Testis (tissue), 2 donors: ENCODE measurements around the gene ZNF428.

ENCODE experiments used
- POLR2A ChIP-seq: fragments of 450-650 bp; IDR thresholded peaks from one replicate; pipeline ENCODE4 v1.6.1; 2017; ENCODE audit warnings: antibody characterized with exemption, mild to moderate bottlenecking, moderate library complexity
- TF ChIP-seq, protein P1 (sequence below), 3 experiments: fragments of 450-650 bp in 2 of 3; fragments of 200-600 bp in 1 of 3; sonication (generic) in 1 of 3; IDR thresholded peaks; one replicate each; pipeline ENCODE4 v1.5.1; 2016 to 2019; ENCODE audit warnings: antibody characterized with exemption in 3 of 3, mild to moderate bottlenecking in 2 of 3, moderate library complexity in 1 of 3

DNA sequence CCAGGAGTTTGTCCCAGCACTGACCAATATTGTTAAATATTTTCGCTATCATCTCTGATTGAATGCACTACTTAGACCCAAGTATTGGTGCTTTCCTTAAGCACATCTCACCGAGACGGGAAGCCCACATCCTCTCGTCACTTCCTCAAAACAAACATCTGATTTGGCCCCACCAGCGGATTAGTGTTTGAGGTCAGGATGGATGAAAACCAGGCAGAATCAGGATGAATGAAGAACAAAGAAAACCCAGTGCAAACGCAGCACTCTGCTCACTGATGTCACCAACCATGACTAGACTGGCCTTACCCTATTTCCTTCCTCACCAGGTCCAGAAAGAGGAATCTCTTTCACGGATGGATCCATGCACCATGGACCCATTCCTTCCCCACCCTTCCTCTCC is 44.6 kb upstream of the ZNF428 start:
- TF ChIP-seq, protein P1, sequence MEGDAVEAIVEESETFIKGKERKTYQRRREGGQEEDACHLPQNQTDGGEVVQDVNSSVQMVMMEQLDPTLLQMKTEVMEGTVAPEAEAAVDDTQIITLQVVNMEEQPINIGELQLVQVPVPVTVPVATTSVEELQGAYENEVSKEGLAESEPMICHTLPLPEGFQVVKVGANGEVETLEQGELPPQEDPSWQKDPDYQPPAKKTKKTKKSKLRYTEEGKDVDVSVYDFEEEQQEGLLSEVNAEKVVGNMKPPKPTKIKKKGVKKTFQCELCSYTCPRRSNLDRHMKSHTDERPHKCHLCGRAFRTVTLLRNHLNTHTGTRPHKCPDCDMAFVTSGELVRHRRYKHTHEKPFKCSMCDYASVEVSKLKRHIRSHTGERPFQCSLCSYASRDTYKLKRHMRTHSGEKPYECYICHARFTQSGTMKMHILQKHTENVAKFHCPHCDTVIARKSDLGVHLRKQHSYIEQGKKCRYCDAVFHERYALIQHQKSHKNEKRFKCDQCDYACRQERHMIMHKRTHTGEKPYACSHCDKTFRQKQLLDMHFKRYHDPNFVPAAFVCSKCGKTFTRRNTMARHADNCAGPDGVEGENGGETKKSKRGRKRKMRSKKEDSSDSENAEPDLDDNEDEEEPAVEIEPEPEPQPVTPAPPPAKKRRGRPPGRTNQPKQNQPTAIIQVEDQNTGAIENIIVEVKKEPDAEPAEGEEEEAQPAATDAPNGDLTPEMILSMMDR (IDR thresholded peaks at IDR 0.05): no peak
- TF ChIP-seq POLR2A: no peak
